GM18951 (cell line): ENCODE results near the gene CLCN6.

Source experiments
- POLR2A ChIP-seq: IDR thresholded peaks from 4 replicates; pipeline ENCODE4 v1.6.1; 2011; ENCODE audit warnings: mild to moderate bottlenecking; ENCODE audit not compliant: insufficient read length, insufficient read depth; ENCODE audit errors: extremely low read depth
- in situ Hi-C: fragments of 300-500 bp; cut with MboI; formaldehyde crosslinking; loops from one replicate; pipeline ENCODE4 v1.12.0; 2022; ENCODE audit warnings: low sequenced_read_pairs, mixed read lengths, inconsistent platforms; ENCODE audit not compliant: unreplicated experiment

Gene CLCN6

GRCh38 chr1:11772458-11772857 is 33.5 kb upstream of the CLCN6 start:
- no peak for TF ChIP-seq POLR2A

GRCh38 chr1:11774753-11775152 is 31.2 kb upstream of the CLCN6 start:
- in situ Hi-C loops = no loop called here
- no peak for TF ChIP-seq POLR2A

More at GRCh38 chr1:11772458-11772857, 33.5 kb upstream of the CLCN6 start:
- in situ Hi-C loops = no loop called here

GRCh38 chr1:11777658-11778322 is 28.2 kb upstream of the CLCN6 start:
- no peak for TF ChIP-seq POLR2A
- in situ Hi-C loops = no loop called here

- no peak for TF ChIP-seq POLR2A
- in situ Hi-C loops = no loop called here
Observed at GRCh38 chr1:11778336-11778735, 27.7 kb upstream of the CLCN6 start.

- no peak for TF ChIP-seq POLR2A
- in situ Hi-C loops = no loop called here
Observed at GRCh38 chr1:11778844-11779623, 27.0 kb upstream of the CLCN6 start.

GRCh38 chr1:11779715-11780379 is 26.1 kb upstream of the CLCN6 start:
- in situ Hi-C loops = no loop called here
- no peak for TF ChIP-seq POLR2A

GRCh38 chr1:11780380-11781147 is 25.4 kb upstream of the CLCN6 start:
- no peak for TF ChIP-seq POLR2A
- in situ Hi-C loops = no loop called here

- in situ Hi-C loops = no loop called here
- TF ChIP-seq POLR2A = no peak
Observed at GRCh38 chr1:11781297-11781696, 24.7 kb upstream of the CLCN6 start.

GRCh38 chr1:11782127-11782708 is 23.8 kb upstream of the CLCN6 start:
- no peak for TF ChIP-seq POLR2A
- in situ Hi-C loops = no loop called here

GRCh38 chr1:11783556-11783955 is 22.4 kb upstream of the CLCN6 start:
- no peak for TF ChIP-seq POLR2A

GRCh38 chr1:11784256-11784992 is 21.6 kb upstream of the CLCN6 start:
- in situ Hi-C loops = no loop called here
- TF ChIP-seq POLR2A = no peak

More at GRCh38 chr1:11783556-11783955, 22.4 kb upstream of the CLCN6 start:
- in situ Hi-C loops = no loop called here
